Activated CD4-positive, alpha-beta T cell treated with anti-CD3 and anti-CD28 coated beads for 48 hours (primary cell): Measurements from ENCODE around the gene DLX1.
"Not testable (repeated sequence)": the region's sequence is repeated elsewhere in the genome, so short reads cannot be mapped to it uniquely, and the experiment has no call there.

ENCODE experiments used
- DNase-seq: peaks from one replicate; pipeline ENCODE4 v3.0.0-alpha.2; 2020

DLX1 gene

GRCh38 chr2:172099472-172100079, 14.3 kb downstream of the DLX1 start:
- no peak for DNase-seq

- no peak for DNase-seq
Measured at GRCh38 chr2:172100080-172100934, 15.0 kb downstream of the DLX1 start.

- peak; percentile 31 for DNase-seq
Measured at GRCh38 chr2:172100935-172101820, 15.9 kb downstream of the DLX1 start.

- peak; percentile 44 for DNase-seq
Measured at GRCh38 chr2:172101821-172102390, 16.6 kb downstream of the DLX1 start.

GRCh38 chr2:172102391-172103359, 17.4 kb downstream of the DLX1 start, which contains the start of gene DLX2:
Gene DLX2 (minus strand): TSS chr2:172102900. CDS start chr2:172102538, 362 bp downstream.
- DNase-seq: peak; percentile 82

GRCh38 chr2:172103471-172104272, 18.4 kb downstream of the DLX1 start:
- peak; percentile 79 for DNase-seq

GRCh38 chr2:172105471-172106107, 20.3 kb downstream of the DLX1 start:
- no peak for DNase-seq

- peak; percentile 60 for DNase-seq
Measured at GRCh38 chr2:172106108-172106961, 21.0 kb downstream of the DLX1 start.

- no peak for DNase-seq
Measured at GRCh38 chr2:172107690-172108586, 22.6 kb downstream of the DLX1 start.

- DNase-seq: no peak
Measured at GRCh38 chr2:172108587-172108930, 23.3 kb downstream of the DLX1 start.

- no peak for DNase-seq
Measured at GRCh38 chr2:172109256-172109987, 24.1 kb downstream of the DLX1 start.

- no peak for DNase-seq
Measured at GRCh38 chr2:172109988-172110811, 24.9 kb downstream of the DLX1 start.

- DNase-seq: no peak
Measured at GRCh38 chr2:172113617-172114016, 28.3 kb downstream of the DLX1 start.

GRCh38 chr2:172114176-172114575, 28.9 kb downstream of the DLX1 start:
- not testable (repeated sequence) for DNase-seq

- no peak for DNase-seq
Measured at GRCh38 chr2:172114579-172114978, 29.3 kb downstream of the DLX1 start.

- no peak for DNase-seq
Measured at GRCh38 chr2:172116107-172116506, 30.8 kb downstream of the DLX1 start.

GRCh38 chr2:172119089-172119488, 33.8 kb downstream of the DLX1 start:
- DNase-seq: no peak
